Measurements from ENCODE around the gene HIF1AN. TPM values are rescaled to one million over a fixed set of nuclear protein-coding genes. Genes with fewer than 3 reads are reported as not detected.

The HIF1AN gene
- total RNA-seq, 1 experiment from 2014 or later, result 58.7 TPM

GRCh38 chr10:100487529-100487928 lies 48.2 kb upstream of the HIF1AN start:
- Mint-ChIP-seq H3K9me3 (peaks cover 0 to 3% of the 10 kb centered on the region in 2 experiments; a peak in 2 of 5 replicates), H3K27me3 (ENCODE audit: low read depth) (peaks cover 95% of the 10 kb centered on the region), H3K27ac (no peak overlapping the region), H3K4me1 (peaks cover 46% of the 10 kb centered on the region in 2 experiments), H3K4me3 (no peak overlapping the region), H3K36me3 (ENCODE audit: insufficient read depth in 1 of 3, low read depth in 3 of 3) (peaks cover 8 to 25% (median 19%) of the 10 kb centered on the region in 3 experiments)
- Histone ChIP-seq H3K56ac (ENCODE audit: insufficient read length, low read depth, low read length) (no peak overlapping the region), H3K23me2 (ENCODE audit: insufficient read length, low read depth, low read length, poor library complexity, severe bottlenecking) (no peaks in the 10 kb centered on the region), H3K4me2 (ENCODE audit: insufficient read depth, insufficient read length, low read length) (no peak overlapping the region), H4K5ac (ENCODE audit: insufficient read length, low read depth, low read length) (no peak overlapping the region), H3K79me2 (ENCODE audit: insufficient read depth, low read length) (no peaks in the 10 kb centered on the region), H2AK5ac (ENCODE audit: insufficient read length, low read length) (no peak overlapping the region), H3K23ac (ENCODE audit: insufficient read length, low read depth, low read length) (no peak overlapping the region), H3K14ac (ENCODE audit: insufficient read depth, low read length) (no peak overlapping the region), H2BK15ac (ENCODE audit: low read depth, low read length) (no peak overlapping the region), H3K27me3 (ENCODE audit: insufficient read depth, low read length) (peaks cover 58% of the 10 kb centered on the region), H3K4me1 (ENCODE audit: insufficient read depth, low read length) (peaks cover 7% of the 10 kb centered on the region), H2BK12ac (ENCODE audit: insufficient read length, low read depth, low read length) (no peak overlapping the region), H3K79me1 (ENCODE audit: insufficient read depth, low read depth, low read length, poor library complexity, severe bottlenecking) (no peaks in the 10 kb centered on the region), H2AFZ (ENCODE audit: low read length) (no peak overlapping the region), H2BK20ac (ENCODE audit: low read depth, low read length, poor library complexity, severe bottlenecking) (no peak overlapping the region), H2BK120ac (ENCODE audit: low read depth, low read length, poor library complexity, severe bottlenecking) (no peak overlapping the region), H3K9me3 (ENCODE audit: control insufficient read depth, low read depth, low read length) (no peaks in the 10 kb centered on the region), H3K4ac (ENCODE audit: low read depth, low read length) (no peak overlapping the region), H3K27ac (ENCODE audit: insufficient read length, low read depth, low read length) (no peak overlapping the region), H4K20me1 (ENCODE audit: control insufficient read depth, insufficient read depth, insufficient read length) (no peaks in the 10 kb centered on the region), H4K91ac (ENCODE audit: insufficient read length, low read depth, low read length) (no peak overlapping the region), H2BK5ac (ENCODE audit: insufficient read length, low read length) (no peak overlapping the region), H4K8ac (replicated peaks; ENCODE audit: insufficient read length, low read depth, low read length) (no peak overlapping the region), H3T11ph (ENCODE audit: low read length) (no peak overlapping the region), H3K18ac (ENCODE audit: insufficient read length, low read depth, low read length) (no peak overlapping the region), H3K9ac (ENCODE audit: extremely low read depth, insufficient read length, low read length) (no peak overlapping the region)
- no peak for TF ChIP-seq CTCF (conservative IDR thresholded peaks at IDR 0.05)
- DNase-seq, result no peak
- no CpG with 5 or more reads among the region's 6 CpGs for WGBS (ENCODE audit: extremely low coverage, insufficient read length, low lambda C conversion rate)

Data from H9 (cell line).